ENCODE measurements around the gene MYH14.
"Not testable (repeated sequence)": the region's sequence is repeated elsewhere in the genome, so short reads cannot be mapped to it uniquely, and the experiment has no call there.

The MYH14 gene

DNA sequence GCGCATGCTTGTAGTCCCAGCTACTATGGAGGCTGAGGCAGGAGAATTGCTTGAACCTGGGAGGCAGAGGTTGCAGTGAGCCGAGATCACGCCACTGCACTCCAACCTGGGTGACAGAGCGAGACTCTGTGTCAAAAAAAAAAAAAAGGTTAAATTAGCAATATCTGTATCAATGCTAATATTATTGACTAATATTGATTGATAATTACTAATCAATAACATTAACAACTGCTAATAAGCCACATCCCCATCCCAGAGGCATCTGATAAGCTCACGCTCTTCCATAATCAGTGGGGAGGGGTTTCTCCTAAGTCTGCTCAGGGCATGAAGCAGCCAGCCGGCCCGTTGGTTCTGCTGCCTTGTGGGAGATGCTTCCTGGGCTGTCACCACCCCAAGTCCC, 24.7 kb downstream of the MYH14 start:
- not testable (repeated sequence) for DNase-seq (ENCODE audit: low read depth); H3K4me1 ChIP-seq (ENCODE audit: control insufficient read depth, insufficient read depth, low read length); H3K4me3 ChIP-seq (ENCODE audit: low read length); H3K9ac ChIP-seq (ENCODE audit: low read length); H3K9me3 ChIP-seq (ENCODE audit: control insufficient read depth, low read length)
- peaks cover 11% of the 10 kb centered on the region for H3K27me3 ChIP-seq (replicated peaks; ENCODE audit: control insufficient read depth, insufficient read depth, low read length)
- H3K36me3 ChIP-seq (ENCODE audit: control insufficient read depth, insufficient read depth, low read length, severe bottlenecking): peaks cover 14% of the 10 kb centered on the region

GRCh38 chr19:50230379-50231351, 27.2 kb downstream of the MYH14 start:
- H3K27me3 ChIP-seq (replicated peaks; ENCODE audit: control insufficient read depth, insufficient read depth, low read length): peaks cover 11% of the 10 kb centered on the region
- no peak for DNase-seq (ENCODE audit: low read depth)
- peaks cover 19% of the 10 kb centered on the region for H3K4me1 ChIP-seq (ENCODE audit: control insufficient read depth, insufficient read depth, low read length)
- no peak overlapping the region for H3K4me3 ChIP-seq (ENCODE audit: low read length)
- H3K9me3 ChIP-seq (ENCODE audit: control insufficient read depth, low read length): no peaks in the 10 kb centered on the region
- no peaks in the 10 kb centered on the region for H3K36me3 ChIP-seq (ENCODE audit: control insufficient read depth, insufficient read depth, low read length, severe bottlenecking)
- H3K9ac ChIP-seq (ENCODE audit: low read length): no peak overlapping the region

DNA sequence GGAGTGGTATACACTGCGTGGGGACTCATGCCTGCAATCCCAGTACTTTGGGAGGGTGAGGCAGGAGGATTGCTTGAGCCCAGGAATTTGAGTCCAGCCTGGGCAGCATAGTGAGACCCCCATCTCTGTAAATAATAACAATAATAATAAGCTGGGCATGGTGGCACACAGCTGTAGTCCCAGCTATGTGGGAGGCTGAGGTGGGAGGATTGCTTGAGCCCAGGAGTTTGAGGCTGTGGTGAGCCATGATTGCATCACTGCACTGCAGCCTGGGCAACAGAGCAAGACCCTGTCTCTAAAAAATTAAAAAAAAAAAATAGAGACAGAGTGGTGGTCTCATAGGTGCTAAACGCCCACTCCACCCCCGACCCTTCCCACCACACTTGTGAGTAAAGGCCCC, 28.0 kb downstream of the MYH14 start:
- not testable (repeated sequence) for H3K9ac ChIP-seq (ENCODE audit: low read length); DNase-seq (ENCODE audit: low read depth); H3K9me3 ChIP-seq (ENCODE audit: control insufficient read depth, low read length); H3K4me3 ChIP-seq (ENCODE audit: low read length); H3K36me3 ChIP-seq (ENCODE audit: control insufficient read depth, insufficient read depth, low read length, severe bottlenecking)
- peaks cover 11% of the 10 kb centered on the region for H3K27me3 ChIP-seq (replicated peaks; ENCODE audit: control insufficient read depth, insufficient read depth, low read length)
- peaks cover 22% of the 10 kb centered on the region for H3K4me1 ChIP-seq (ENCODE audit: control insufficient read depth, insufficient read depth, low read length)

- Histone ChIP-seq H3K4me3 (ENCODE audit: low read length) (no peak overlapping the region), H3K27me3 (replicated peaks; ENCODE audit: control insufficient read depth, insufficient read depth, low read length) (peaks cover 11% of the 10 kb centered on the region), H3K36me3 (ENCODE audit: control insufficient read depth, insufficient read depth, low read length, severe bottlenecking) (no peaks in the 10 kb centered on the region), H3K4me1 (ENCODE audit: control insufficient read depth, insufficient read depth, low read length) (peaks cover 22% of the 10 kb centered on the region), H3K9ac (ENCODE audit: low read length) (no peak overlapping the region), H3K9me3 (ENCODE audit: control insufficient read depth, low read length) (no peaks in the 10 kb centered on the region)
- no peak for DNase-seq (ENCODE audit: low read depth)
Observed at GRCh38 chr19:50231821-50232220, 28.4 kb downstream of the MYH14 start.

- H3K9ac ChIP-seq (ENCODE audit: low read length): no peak overlapping the region
- no peak overlapping the region for H3K4me3 ChIP-seq (ENCODE audit: low read length)
- peaks cover 22% of the 10 kb centered on the region for H3K4me1 ChIP-seq (ENCODE audit: control insufficient read depth, insufficient read depth, low read length)
- H3K27me3 ChIP-seq (replicated peaks; ENCODE audit: control insufficient read depth, insufficient read depth, low read length): peaks cover 11% of the 10 kb centered on the region
- DNase-seq (ENCODE audit: low read depth): no peak
- no peaks in the 10 kb centered on the region for H3K36me3 ChIP-seq (ENCODE audit: control insufficient read depth, insufficient read depth, low read length, severe bottlenecking)
- H3K9me3 ChIP-seq (ENCODE audit: control insufficient read depth, low read length): no peaks in the 10 kb centered on the region
Observed at GRCh38 chr19:50232600-50232999, 29.2 kb downstream of the MYH14 start.

DNA sequence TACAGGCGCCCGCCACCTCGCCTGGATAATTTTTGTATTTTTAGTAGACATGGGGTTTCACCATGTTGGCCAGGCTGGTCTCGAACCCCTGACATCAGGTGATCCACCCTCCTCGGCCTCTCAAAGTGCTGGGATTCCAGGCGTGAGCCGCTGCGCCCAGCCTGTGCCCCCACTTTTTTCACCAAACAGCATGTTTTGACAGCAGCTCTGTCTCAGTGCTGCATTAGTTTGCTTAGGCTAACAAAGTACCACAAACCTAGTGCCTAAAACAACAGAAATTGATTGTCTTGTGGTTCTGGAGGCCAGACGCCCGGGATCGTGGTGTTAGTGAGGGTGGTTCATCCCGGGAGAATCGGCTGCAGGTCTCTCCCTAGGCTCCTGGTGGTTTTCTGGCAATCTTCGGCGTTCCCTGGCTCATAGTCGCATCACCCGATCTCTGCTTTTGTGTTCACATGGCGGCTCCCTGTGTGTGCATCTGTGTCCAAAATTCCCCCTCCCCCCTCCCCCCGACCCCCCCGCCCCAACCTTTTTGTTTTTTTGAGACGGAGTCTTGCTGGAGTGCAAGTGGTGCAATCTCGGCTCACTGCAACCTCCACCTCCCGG, 30.0 kb downstream of the MYH14 start:
- DNase-seq (ENCODE audit: low read depth): no peak
- Histone ChIP-seq H3K36me3 (ENCODE audit: control insufficient read depth, insufficient read depth, low read length, severe bottlenecking) (no peaks in the 10 kb centered on the region), H3K9ac (ENCODE audit: low read length) (no peak overlapping the region), H3K9me3 (ENCODE audit: control insufficient read depth, low read length) (no peaks in the 10 kb centered on the region), H3K4me3 (ENCODE audit: low read length) (no peak overlapping the region), H3K4me1 (ENCODE audit: control insufficient read depth, insufficient read depth, low read length) (peaks cover 22% of the 10 kb centered on the region), H3K27me3 (replicated peaks; ENCODE audit: control insufficient read depth, insufficient read depth, low read length) (peaks cover 8% of the 10 kb centered on the region)

- peaks cover 27% of the 10 kb centered on the region for H3K4me1 ChIP-seq (ENCODE audit: control insufficient read depth, insufficient read depth, low read length)
- H3K27me3 ChIP-seq (replicated peaks; ENCODE audit: control insufficient read depth, insufficient read depth, low read length); H3K9ac ChIP-seq (ENCODE audit: low read length); H3K9me3 ChIP-seq (ENCODE audit: control insufficient read depth, low read length); H3K4me3 ChIP-seq (ENCODE audit: low read length); DNase-seq (ENCODE audit: low read depth); H3K36me3 ChIP-seq (ENCODE audit: control insufficient read depth, insufficient read depth, low read length, severe bottlenecking): not testable (repeated sequence)
Observed at GRCh38 chr19:50237493-50237892, 34.1 kb downstream of the MYH14 start.

GRCh38 chr19:50238043-50238442, 34.6 kb downstream of the MYH14 start:
- no peaks in the 10 kb centered on the region for H3K27me3 ChIP-seq (replicated peaks; ENCODE audit: control insufficient read depth, insufficient read depth, low read length)
- peaks cover 27% of the 10 kb centered on the region for H3K4me1 ChIP-seq (ENCODE audit: control insufficient read depth, insufficient read depth, low read length)
- H3K9me3 ChIP-seq (ENCODE audit: control insufficient read depth, low read length): no peaks in the 10 kb centered on the region
- no peak for DNase-seq (ENCODE audit: low read depth)
- H3K36me3 ChIP-seq (ENCODE audit: control insufficient read depth, insufficient read depth, low read length, severe bottlenecking): no peaks in the 10 kb centered on the region
- no peak overlapping the region for H3K4me3 ChIP-seq (ENCODE audit: low read length)
- no peak overlapping the region for H3K9ac ChIP-seq (ENCODE audit: low read length)

- Histone ChIP-seq H3K9me3 (ENCODE audit: control insufficient read depth, low read length) (no peaks in the 10 kb centered on the region), H3K9ac (ENCODE audit: low read length) (no peak overlapping the region), H3K4me3 (ENCODE audit: low read length) (no peak overlapping the region), H3K36me3 (ENCODE audit: control insufficient read depth, insufficient read depth, low read length, severe bottlenecking) (no peaks in the 10 kb centered on the region), H3K27me3 (replicated peaks; ENCODE audit: control insufficient read depth, insufficient read depth, low read length) (no peaks in the 10 kb centered on the region), H3K4me1 (ENCODE audit: control insufficient read depth, insufficient read depth, low read length) (peaks cover 16% of the 10 kb centered on the region)
- no peak for DNase-seq (ENCODE audit: low read depth)
Observed at GRCh38 chr19:50239921-50240590, 36.6 kb downstream of the MYH14 start.

DNA sequence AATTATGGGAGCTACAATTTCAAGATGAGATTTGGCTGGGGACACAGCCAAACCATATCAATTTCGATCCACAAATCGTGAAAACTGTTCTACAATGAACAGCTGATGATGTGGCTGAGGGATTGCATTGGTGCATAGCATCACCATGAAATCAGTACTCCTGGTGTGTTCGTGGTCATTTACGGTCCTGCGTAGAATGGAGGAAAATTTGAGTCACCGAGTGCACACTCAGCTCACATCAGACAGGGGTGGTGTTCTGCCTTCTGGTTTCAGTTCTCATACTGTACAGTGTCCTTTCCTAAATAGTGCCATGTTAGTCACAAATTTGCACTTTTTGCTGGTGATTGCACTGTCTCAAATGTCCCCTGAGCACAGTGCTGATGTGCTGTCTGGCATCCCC, 39.2 kb downstream of the MYH14 start:
- H3K4me3 ChIP-seq (ENCODE audit: low read length): no peak overlapping the region
- H3K9me3 ChIP-seq (ENCODE audit: control insufficient read depth, low read length): no peaks in the 10 kb centered on the region
- DNase-seq (ENCODE audit: low read depth): no peak
- no peaks in the 10 kb centered on the region for H3K36me3 ChIP-seq (ENCODE audit: control insufficient read depth, insufficient read depth, low read length, severe bottlenecking)
- H3K27me3 ChIP-seq (replicated peaks; ENCODE audit: control insufficient read depth, insufficient read depth, low read length): no peaks in the 10 kb centered on the region
- peaks cover 10% of the 10 kb centered on the region for H3K4me1 ChIP-seq (ENCODE audit: control insufficient read depth, insufficient read depth, low read length)
- H3K9ac ChIP-seq (ENCODE audit: low read length): no peak overlapping the region

GRCh38 chr19:50244695-50245094, 41.3 kb downstream of the MYH14 start:
- Histone ChIP-seq H3K4me1 (ENCODE audit: control insufficient read depth, insufficient read depth, low read length) (peaks cover 10% of the 10 kb centered on the region), H3K9me3 (ENCODE audit: control insufficient read depth, low read length) (no peaks in the 10 kb centered on the region), H3K9ac (ENCODE audit: low read length) (no peak overlapping the region), H3K4me3 (ENCODE audit: low read length) (no peak overlapping the region), H3K27me3 (replicated peaks; ENCODE audit: control insufficient read depth, insufficient read depth, low read length) (peaks cover 5% of the 10 kb centered on the region), H3K36me3 (ENCODE audit: control insufficient read depth, insufficient read depth, low read length, severe bottlenecking) (no peaks in the 10 kb centered on the region)
- no peak for DNase-seq (ENCODE audit: low read depth)

Data from adipocyte (in vitro differentiated cells).